Large intestine (tissue), 3 donors: ENCODE results near the gene ZFYVE27. TPM values are rescaled to one million over a fixed set of nuclear protein-coding genes. Genes with fewer than 3 reads are reported as not detected.

ENCODE experiments used
- DNase-seq, 2 donors: peaks; one replicate each; pipeline versions ENCODE4 v3.0.0 to v3.0.0-alpha.2; 2013
- H3K27ac ChIP-seq: one replicate; pipeline ENCODE4 v1.5.1; 2013; ENCODE audit warnings: low read length
- H3K27me3 ChIP-seq: 2 replicates; pipeline ENCODE4 v1.6.1; 2013; ENCODE audit warnings: low read length; ENCODE audit not compliant: control insufficient read depth, insufficient read depth
- H3K36me3 ChIP-seq: 2 replicates; pipeline ENCODE4 v1.6.1; 2013; ENCODE audit warnings: low read length; ENCODE audit not compliant: control insufficient read depth, insufficient read depth
- H3K4me1 ChIP-seq: one replicate; pipeline ENCODE4 v1.6.1; 2013; ENCODE audit warnings: low read length; ENCODE audit not compliant: control insufficient read depth, insufficient read depth
- H3K4me3 ChIP-seq: one replicate; pipeline ENCODE4 v1.5.1; 2013; ENCODE audit warnings: low read length
- H3K9me3 ChIP-seq: one replicate; pipeline ENCODE4 v1.6.1; 2013; ENCODE audit warnings: mild to moderate bottlenecking, low read depth, low read length, moderate library complexity; ENCODE audit not compliant: control insufficient read depth
- WGBS: methylation state at CpG from one replicate; pipeline ENCODE4 v1.1.5; 2013; ENCODE audit warnings: low lambda C conversion rate; ENCODE audit not compliant: insufficient coverage; 5-methylcytosine and 5-hydroxymethylcytosine counted together
- polyA plus RNA-seq: library from polyadenylated mRNA; unstranded; fragments of 120-200 nt; gene quantifications from one replicate; pipeline ENCODE4 v1.2.1, GENCODE V29; 2013

The ZFYVE27 gene
- polyA plus RNA-seq, 1 donor: 51.2 TPM

DNA sequence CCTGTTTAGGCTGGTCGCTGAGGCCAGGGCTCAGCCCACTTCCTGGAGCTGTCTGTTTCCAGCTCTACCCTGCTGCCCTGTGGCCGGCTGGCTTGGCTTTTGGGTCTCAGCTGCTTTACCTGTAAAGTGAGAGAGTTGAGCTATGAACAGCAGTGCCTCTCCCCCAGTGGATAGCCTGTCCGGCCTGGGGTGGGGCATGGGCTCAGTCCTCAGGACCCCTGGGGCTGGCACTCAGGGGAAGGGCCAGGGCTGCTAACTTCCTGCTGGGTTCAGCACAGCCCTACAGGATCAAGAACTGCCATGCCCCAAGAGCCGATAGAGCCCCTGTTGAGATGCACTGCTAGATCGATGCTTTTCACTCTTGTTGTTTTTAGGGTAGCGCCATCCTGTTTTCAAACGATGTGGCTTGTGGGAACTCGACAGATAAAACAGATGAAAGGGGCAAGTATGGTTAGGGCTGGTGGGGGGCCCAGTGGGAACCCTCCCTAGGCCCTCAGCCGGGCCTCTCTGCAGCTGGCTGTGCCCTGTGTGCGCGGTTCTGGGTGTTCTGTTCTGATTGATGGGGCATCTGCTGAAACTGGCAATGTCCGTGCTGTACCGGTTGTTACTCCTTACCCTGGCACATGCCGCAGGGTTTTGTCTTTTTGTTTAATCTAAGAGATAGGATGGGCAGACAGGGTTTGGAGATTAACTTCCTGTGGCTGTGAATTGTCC lies 44.8 kb downstream of the ZFYVE27 start:
- Histone ChIP-seq H3K27me3 (no peaks in the 10 kb centered on the region), H3K27ac (no peak overlapping the region), H3K36me3 (no peaks in the 10 kb centered on the region), H3K9me3 (no peaks in the 10 kb centered on the region), H3K4me1 (peaks cover 22% of the 10 kb centered on the region), H3K4me3 (no peak overlapping the region)
- WGBS: no CpG with 5 or more reads among the region's 14 CpGs
- no peak for DNase-seq

DNA sequence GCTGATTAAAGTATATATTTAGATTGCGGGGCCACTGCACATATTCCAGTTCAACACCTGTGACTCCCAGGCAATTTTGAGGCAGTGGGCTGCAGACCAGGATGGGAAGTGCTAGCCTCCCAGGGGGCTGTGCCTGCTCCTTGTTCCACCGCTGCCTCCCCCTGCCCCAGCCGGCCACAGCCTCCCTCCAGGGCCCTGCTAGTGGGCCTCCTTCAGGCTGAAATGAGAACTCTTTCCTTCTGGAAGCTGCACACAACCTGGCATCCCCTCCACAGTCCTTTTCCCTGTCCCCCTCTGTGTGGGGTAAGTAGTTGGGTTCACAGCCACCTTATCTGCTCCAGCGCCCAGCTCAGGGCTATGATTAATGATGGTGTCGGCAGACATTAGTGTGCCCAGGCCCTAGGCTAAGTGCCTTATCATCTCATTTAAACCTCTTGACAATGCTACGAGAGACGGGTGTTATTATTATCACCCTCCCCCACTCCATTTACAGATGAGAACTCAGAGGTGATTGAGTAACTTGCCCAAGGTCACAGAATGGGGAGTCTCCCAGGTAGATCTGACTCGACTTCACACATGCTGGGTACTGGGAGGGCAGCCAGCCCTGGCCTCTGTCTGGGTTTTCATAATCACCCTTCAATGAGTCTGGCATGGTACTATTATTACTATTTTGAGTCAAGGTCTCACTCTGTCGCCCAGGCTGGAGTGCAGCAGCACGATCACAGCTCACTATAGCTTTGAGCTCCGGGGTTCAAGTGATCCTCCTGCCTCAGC lies 45.7 kb downstream of the ZFYVE27 start:
- Histone ChIP-seq H3K36me3 (no peaks in the 10 kb centered on the region), H3K4me3 (no peak overlapping the region), H3K27ac (no peak overlapping the region), H3K9me3 (no peaks in the 10 kb centered on the region), H3K27me3 (no peaks in the 10 kb centered on the region), H3K4me1 (peaks cover 25% of the 10 kb centered on the region)
- DNase-seq: peak in 1 of 2 donors; percentile 32
- no CpG with 5 or more reads among the region's 11 CpGs for WGBS

DNA sequence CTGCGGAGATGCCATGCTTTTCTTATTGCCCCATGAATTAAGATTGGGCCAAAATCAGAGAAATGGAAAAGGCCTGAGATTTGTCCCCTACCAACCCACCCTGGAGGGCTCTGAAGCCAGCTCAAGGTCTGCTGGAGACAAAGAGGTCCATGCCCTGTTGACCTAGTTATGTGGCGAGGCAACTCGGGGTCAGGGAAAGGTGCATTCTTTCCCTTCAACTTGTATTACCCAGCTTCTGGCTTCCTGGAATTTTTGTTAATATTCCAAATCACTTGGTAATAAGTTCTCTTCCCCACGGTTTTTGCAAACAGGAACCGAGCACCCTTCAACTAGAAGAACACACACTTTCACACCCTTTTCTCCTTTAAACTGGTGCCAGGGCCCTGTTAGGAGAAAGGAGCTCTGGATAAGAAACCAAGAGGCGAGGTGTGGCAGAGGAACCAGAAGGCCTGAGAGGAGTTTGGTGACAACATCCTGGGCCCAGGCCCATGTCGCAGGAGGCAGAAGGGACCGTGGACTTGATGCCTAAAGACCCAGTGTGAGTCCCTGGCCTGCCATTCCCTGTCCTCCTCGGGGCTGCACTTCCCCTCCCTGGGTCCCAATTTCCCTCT lies 47.4 kb downstream of the ZFYVE27 start:
- Histone ChIP-seq H3K9me3 (no peaks in the 10 kb centered on the region), H3K27me3 (no peaks in the 10 kb centered on the region), H3K4me3 (no peak overlapping the region), H3K36me3 (no peaks in the 10 kb centered on the region), H3K27ac (no peak overlapping the region), H3K4me1 (peaks cover 31% of the 10 kb centered on the region)
- no CpG with 5 or more reads among the region's 9 CpGs for WGBS
- no peak for DNase-seq

DNA sequence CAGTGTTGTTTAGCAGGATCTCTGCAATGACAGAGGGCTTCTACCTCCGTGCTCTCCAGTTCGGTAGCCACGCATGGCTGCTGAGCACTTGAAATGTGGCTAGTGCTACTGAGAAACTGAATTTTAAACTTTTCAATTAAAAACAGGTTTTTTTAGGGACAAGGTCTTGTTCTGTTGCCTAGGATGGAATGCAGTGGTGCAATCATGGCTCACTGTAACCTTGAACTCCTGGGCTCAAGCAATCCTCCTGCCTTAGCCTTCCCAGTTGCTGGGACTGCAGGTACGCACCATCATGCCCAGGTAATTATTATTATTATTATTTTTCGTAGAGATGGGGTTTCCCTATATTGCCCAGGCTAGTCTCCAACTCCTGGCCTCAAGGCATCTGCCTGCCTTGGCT lies 48.3 kb downstream of the ZFYVE27 start:
- Histone ChIP-seq H3K27me3 (no peaks in the 10 kb centered on the region), H3K4me1 (peaks cover 36% of the 10 kb centered on the region), H3K27ac (no peak overlapping the region), H3K4me3 (no peak overlapping the region), H3K9me3 (no peaks in the 10 kb centered on the region), H3K36me3 (no peaks in the 10 kb centered on the region)
- no peak for DNase-seq
- WGBS: 100% methylated on average over 2 of the region's 5 CpGs

DNA sequence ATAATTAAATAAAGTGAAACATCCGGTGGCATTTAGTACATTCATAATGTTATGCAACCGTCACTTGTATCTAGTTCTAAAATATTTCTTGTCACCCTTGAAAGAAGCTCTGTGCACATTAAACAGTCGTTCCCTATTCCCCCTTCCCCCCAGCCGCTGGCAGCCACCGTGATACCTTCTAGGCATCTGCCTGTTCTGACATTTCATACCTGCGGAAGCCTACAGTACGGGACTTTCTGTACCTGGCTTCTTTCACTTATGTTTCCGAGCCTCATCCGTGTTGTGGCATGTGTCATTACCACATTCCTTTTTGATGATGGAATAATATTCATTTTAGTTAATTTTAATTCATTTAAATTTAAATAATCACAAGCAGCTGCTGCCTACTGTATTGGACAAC lies 48.8 kb downstream of the ZFYVE27 start:
- Histone ChIP-seq H3K36me3 (no peaks in the 10 kb centered on the region), H3K27me3 (no peaks in the 10 kb centered on the region), H3K4me3 (no peak overlapping the region), H3K9me3 (no peaks in the 10 kb centered on the region), H3K27ac (no peak overlapping the region), H3K4me1 (peaks cover 41% of the 10 kb centered on the region)
- 80% methylated on average over 2 of the region's 9 CpGs for WGBS
- no peak for DNase-seq

DNA sequence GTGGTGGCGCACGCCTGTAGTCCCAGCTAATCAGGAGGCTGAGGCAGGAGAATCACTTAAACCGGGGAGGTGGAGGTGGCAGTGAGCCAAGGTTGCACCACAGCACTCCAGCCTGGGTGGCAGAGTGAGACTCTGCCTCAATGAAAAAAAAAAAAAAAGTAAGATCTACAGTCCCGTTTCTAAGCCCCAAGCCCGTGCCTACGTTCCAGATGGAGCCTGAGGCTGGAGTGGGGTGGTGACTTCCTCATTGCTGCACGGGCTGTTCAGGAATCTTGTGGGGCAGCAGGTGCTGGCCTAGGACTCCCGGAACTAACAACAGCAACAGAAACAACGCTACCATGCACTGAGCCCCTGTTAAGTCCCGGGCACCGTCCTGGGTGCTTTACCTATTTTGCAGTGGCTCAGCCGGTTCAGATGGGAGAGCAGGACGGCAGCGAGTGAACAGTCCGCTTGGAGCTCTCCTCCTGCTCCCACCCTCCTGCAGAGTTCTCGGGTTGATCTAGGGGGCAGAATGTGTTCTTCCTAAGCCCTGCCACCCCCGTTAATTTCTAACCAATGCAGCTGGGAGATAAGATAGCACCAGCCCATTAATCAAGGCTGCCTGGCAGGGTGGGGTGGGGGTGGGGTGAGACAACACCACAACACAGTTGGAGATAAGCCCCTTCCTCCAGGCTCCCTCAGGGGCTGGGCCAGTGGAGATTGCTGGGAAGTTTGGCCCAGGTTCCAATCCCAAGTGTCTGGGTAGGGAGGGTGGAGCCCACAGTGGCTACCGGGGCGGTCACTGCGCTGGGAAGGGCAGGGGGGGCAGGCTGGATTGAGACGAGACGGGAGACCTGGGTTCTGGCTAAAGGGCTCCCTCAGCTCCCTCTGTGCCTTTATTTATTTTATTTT lies 51.9 kb downstream of the ZFYVE27 start:
- H3K9me3 ChIP-seq: no peaks in the 10 kb centered on the region
- H3K27ac ChIP-seq: peak overlapping the region; percentile 78
- H3K27me3 ChIP-seq: no peaks in the 10 kb centered on the region
- H3K36me3 ChIP-seq: no peaks in the 10 kb centered on the region
- no CpG with 5 or more reads among the region's 22 CpGs for WGBS
- peak overlapping the region; percentile 44 for H3K4me3 ChIP-seq
- peaks cover 46% of the 10 kb centered on the region for H3K4me1 ChIP-seq
- DNase-seq: peak; percentile 79 to 95

DNA sequence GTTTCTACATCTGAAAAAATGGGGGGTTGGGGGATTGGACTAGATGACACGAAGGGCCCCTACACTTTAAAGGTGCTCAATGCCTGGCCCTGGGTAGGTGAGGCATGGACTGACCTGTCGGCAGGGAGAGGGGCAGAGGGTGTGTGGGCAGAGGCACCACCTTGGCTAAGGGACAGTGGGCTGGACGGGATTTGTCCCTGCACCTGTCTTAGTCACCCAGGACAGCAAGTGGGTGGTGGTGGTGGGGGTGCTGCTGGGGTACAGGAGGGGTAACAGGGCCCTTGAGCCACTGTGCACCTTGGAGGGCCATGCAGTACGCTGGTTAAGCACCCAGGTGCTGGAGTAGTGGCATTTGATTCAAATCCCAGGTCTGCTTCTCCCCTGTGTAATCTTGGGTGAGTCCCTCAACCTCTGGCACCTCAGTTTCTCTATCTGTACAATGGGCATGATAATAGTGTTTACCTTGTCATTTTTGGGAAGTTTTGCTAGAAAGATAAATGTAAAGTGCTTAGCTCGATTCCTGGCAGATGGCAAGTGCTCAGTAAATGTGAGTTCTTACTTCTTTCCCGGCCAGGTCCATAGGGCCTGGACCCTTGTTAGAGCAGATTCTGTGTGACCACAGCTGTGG lies 53.0 kb downstream of the ZFYVE27 start:
- WGBS: 60% methylated on average over 1 of the region's 6 CpGs
- Histone ChIP-seq H3K4me1 (peaks cover 46% of the 10 kb centered on the region), H3K27me3 (no peaks in the 10 kb centered on the region), H3K27ac (peak overlapping the region; percentile 78), H3K4me3 (no peak overlapping the region), H3K36me3 (no peaks in the 10 kb centered on the region), H3K9me3 (no peaks in the 10 kb centered on the region)
- DNase-seq: peak in 1 of 2 donors; percentile 26

DNA sequence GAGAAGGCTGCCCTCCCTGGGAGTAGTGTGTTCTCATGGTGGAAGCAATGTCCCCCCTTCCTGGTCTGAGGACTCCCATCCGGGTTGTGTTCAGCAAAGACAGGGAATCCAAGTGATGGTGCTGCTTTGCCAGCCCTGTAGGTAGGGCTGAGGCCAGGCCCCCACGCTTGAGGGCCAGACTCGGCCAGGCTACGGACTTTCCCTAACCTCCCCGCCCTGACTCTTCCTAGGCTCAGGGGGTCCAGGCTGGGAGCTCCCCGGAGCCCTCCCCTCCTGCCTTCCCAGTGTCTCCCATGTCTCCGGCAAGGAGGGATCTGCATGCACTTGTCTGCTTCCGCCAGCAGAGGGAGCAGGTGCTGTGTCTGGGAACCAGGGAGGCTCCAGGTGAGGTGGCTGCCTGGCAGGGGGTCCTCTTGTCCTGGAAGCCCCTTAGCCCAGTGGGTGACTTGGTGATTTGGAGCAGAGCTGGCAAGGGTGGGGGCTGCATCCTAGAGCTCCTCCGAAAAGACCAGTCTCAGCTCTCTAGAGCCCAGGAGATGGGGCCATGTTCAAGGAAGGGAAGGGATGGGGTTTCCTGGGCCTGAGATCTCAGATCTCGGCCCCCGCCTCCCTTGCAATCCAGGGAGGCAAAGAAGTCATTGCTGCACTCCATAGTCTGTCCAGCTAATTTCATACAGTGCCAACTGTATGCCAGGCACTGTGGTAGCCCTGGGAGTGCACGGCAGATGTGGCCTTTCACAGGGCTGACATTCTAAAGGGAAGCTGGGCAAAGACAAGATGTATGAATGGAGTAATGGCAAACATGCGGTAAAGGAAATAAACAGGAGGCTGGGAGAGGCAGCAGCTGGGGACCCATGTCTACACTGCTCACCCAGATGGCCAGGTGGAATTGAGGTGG lies 55.1 kb downstream of the ZFYVE27 start:
- no peaks in the 10 kb centered on the region for H3K27me3 ChIP-seq
- no CpG with 5 or more reads among the region's 13 CpGs for WGBS
- H3K4me1 ChIP-seq: peaks cover 35% of the 10 kb centered on the region
- DNase-seq: peak; percentile 54 to 74
- H3K27ac ChIP-seq: no peak overlapping the region
- no peak overlapping the region for H3K4me3 ChIP-seq
- no peaks in the 10 kb centered on the region for H3K9me3 ChIP-seq
- H3K36me3 ChIP-seq: no peaks in the 10 kb centered on the region

DNA sequence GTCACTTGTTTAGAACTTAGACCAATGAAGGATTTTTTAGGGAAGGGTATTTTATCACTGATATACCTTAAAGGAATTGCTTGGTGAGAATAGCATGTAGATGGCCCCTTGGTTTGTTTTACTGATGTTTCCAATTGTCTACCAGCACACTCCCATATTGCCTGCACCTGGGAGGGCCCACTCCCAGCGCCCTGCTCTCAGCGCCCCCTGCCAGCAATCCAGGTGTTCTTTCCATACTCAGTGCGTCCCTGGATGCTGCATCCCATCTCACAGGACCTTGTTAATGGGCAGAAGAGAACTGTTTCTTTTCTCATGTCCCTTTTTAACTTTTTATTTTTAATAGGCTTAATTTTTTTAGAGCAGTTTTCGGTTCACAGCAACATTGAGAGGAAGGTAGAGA lies 59.0 kb downstream of the ZFYVE27 start:
- 54% methylated on average over 3 of the region's 4 CpGs for WGBS
- no peak overlapping the region for H3K27ac ChIP-seq
- H3K9me3 ChIP-seq: no peaks in the 10 kb centered on the region
- H3K36me3 ChIP-seq: no peaks in the 10 kb centered on the region
- H3K27me3 ChIP-seq: peaks cover 5% of the 10 kb centered on the region
- DNase-seq: no peak
- H3K4me1 ChIP-seq: peaks cover 13% of the 10 kb centered on the region
- H3K4me3 ChIP-seq: no peak overlapping the region
